ENCODE results near the gene MCTP1.
"Not testable (repeated sequence)": the region's sequence is repeated elsewhere in the genome, so short reads cannot be mapped to it uniquely, and the experiment has no call there.

The MCTP1 gene

DNA sequence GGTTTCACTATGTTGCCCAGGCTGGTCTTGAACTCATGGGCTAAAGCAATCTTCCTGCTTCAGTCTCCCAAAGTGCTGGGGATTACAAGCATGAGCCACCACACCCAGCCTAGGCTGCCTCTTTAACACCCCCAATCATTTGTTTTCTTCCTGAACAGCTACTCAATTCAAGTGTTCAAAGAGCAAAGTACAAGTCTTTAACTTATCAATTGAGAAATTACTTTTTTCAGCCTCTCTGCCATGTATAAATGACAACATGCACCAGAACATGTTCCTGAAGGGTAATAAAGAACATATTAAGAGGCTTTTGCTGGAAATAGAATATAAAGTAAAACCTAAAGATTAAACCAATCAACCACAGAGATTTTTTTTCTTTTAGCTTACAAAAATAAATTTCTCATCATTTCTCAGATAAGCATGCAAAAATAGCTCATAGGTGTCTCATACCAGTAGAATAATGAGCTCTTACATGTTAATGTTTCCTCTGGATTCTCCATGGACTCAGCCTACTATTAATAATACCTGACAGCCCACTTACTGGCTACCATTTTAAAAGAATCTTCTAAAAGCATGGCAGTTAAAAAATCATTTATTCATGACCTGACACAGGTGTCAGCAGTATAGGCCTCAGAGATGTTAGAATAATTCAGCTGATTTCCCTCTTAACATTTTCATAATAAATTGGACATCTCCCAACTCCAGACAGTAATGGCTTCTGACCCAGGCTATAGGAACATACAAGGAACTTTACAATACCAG, 60.0 kb downstream of the MCTP1 start:
- no peak overlapping the region for H3K4me3 ChIP-seq
- TF ChIP-seq Cebpa-rat (IDR thresholded peaks at IDR 0.05), result no peak

GRCh38 chr5:95223566-95224258, 61.2 kb downstream of the MCTP1 start:
- H3K4me3 ChIP-seq, result no peak overlapping the region
- H3K27ac ChIP-seq, result no peak overlapping the region
- no peak for TF ChIP-seq Cebpa-rat (IDR thresholded peaks at IDR 0.05)
- no peaks in the 10 kb centered on the region for H3K4me1 ChIP-seq
- H3K36me3 ChIP-seq, result no peaks in the 10 kb centered on the region
- H3K9ac ChIP-seq, result no peak overlapping the region
- no peak overlapping the region for H3K4me2 ChIP-seq
- no peaks in the 10 kb centered on the region for H3K9me3 ChIP-seq
- no peaks in the 10 kb centered on the region for H4K20me1 ChIP-seq
- H3K27me3 ChIP-seq, result no peaks in the 10 kb centered on the region

More for the DNA sequence above, 60.0 kb downstream of the MCTP1 start:
- no peak overlapping the region for H3K4me2 ChIP-seq
- H4K20me1 ChIP-seq, result no peaks in the 10 kb centered on the region
- no peaks in the 10 kb centered on the region for H3K27me3 ChIP-seq
- H3K36me3 ChIP-seq, result no peaks in the 10 kb centered on the region
- H3K4me1 ChIP-seq, result no peaks in the 10 kb centered on the region
- H3K27ac ChIP-seq, result no peak overlapping the region
- no peak overlapping the region for H3K9ac ChIP-seq
- H3K9me3 ChIP-seq, result no peaks in the 10 kb centered on the region

DNA sequence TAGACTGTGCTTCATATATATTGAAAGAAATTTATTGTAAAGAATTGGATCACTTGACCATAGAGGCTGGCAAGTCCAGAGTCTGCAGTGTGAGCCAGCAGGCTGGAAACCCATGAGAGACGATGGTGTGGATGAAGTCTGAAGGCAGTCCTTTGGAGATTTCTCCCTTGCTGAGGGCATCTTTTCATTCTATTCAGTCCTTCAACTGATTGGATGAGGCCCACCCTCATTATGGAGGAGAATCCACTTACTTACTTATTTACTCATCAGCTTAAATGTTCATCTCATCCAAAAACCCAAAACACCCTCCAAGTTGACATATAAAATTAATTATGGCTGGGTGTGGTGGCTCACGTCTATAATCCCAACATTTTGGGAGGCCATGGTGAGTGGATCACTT, 62.1 kb downstream of the MCTP1 start:
- no peak overlapping the region for H3K9ac ChIP-seq

DNA sequence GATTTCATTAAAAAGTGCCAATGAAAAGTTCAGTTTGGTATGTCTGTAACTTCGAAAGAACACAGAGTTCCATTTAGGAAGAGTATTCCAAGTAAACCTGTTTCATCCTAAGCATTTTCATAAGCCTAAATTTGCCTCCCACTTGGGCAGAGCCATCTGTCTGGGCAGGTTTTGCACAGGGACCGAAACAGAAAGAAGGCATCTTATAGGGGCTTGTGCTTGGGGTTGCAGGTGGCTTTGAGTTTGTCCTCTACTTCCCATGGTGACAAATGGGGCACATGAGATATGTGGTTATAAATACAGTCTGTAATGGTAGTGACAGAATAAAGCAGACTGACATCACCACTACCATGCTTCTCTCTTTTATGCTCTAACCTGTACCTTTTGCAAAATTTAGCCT, 63.7 kb downstream of the MCTP1 start:
- no peak for TF ChIP-seq Cebpa-rat (IDR thresholded peaks at IDR 0.05)
- Histone ChIP-seq H3K4me2 (no peak overlapping the region), H3K4me3 (no peak overlapping the region), H3K9me3 (no peaks in the 10 kb centered on the region), H3K36me3 (no peaks in the 10 kb centered on the region), H3K27ac (no peak overlapping the region), H3K27me3 (no peaks in the 10 kb centered on the region), H4K20me1 (no peaks in the 10 kb centered on the region), H3K9ac (no peak overlapping the region), H3K4me1 (no peaks in the 10 kb centered on the region)

More for the DNA sequence above, 62.1 kb downstream of the MCTP1 start:
- Histone ChIP-seq H4K20me1 (no peaks in the 10 kb centered on the region), H3K4me3 (no peak overlapping the region), H3K9me3 (no peaks in the 10 kb centered on the region), H3K36me3 (no peaks in the 10 kb centered on the region), H3K27ac (no peak overlapping the region), H3K4me2 (no peak overlapping the region), H3K27me3 (no peaks in the 10 kb centered on the region), H3K4me1 (no peaks in the 10 kb centered on the region)
- no peak for TF ChIP-seq Cebpa-rat (IDR thresholded peaks at IDR 0.05)

GRCh38 chr5:95220381-95220780, 64.5 kb downstream of the MCTP1 start:
- Histone ChIP-seq H3K9ac (no peak overlapping the region), H3K4me2 (no peak overlapping the region), H3K9me3 (no peaks in the 10 kb centered on the region), H3K36me3 (no peaks in the 10 kb centered on the region), H3K4me1 (no peaks in the 10 kb centered on the region), H4K20me1 (no peaks in the 10 kb centered on the region), H3K4me3 (no peak overlapping the region), H3K27me3 (no peaks in the 10 kb centered on the region), H3K27ac (no peak overlapping the region)
- TF ChIP-seq Cebpa-rat (IDR thresholded peaks at IDR 0.05), result no peak

GRCh38 chr5:95219411-95219810, 65.5 kb downstream of the MCTP1 start:
- Histone ChIP-seq H3K4me2 (no peak overlapping the region), H3K27ac (no peak overlapping the region), H3K4me3 (no peak overlapping the region), H3K36me3 (no peaks in the 10 kb centered on the region), H3K9ac (no peak overlapping the region), H3K4me1 (no peaks in the 10 kb centered on the region), H3K27me3 (no peaks in the 10 kb centered on the region), H3K9me3 (no peaks in the 10 kb centered on the region), H4K20me1 (no peaks in the 10 kb centered on the region)
- no peak for TF ChIP-seq Cebpa-rat (IDR thresholded peaks at IDR 0.05)

DNA sequence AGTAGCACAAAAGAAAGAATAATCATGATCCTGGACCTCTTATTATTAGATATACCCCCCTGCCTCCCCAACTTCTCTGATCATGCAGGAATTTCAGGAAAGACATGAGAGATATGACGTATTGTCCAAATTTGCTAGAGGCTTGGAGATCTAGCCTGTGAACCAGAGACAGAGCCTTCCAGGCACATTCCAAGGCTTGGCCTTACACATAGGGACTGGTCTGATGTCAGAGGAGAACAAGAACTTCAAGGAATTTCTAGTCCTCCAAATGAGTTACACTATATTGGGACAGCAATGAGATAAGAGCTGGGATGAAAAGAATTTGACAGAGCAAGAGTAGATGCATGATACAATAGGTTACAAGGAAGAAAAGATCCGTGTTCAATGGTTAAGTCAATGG, 67.0 kb downstream of the MCTP1 start:
- no peaks in the 10 kb centered on the region for H3K36me3 ChIP-seq
- no peak overlapping the region for H3K4me3 ChIP-seq
- TF ChIP-seq Cebpa-rat (IDR thresholded peaks at IDR 0.05), result no peak
- H3K27ac ChIP-seq, result no peak overlapping the region
- H3K9me3 ChIP-seq, result no peaks in the 10 kb centered on the region
- no peaks in the 10 kb centered on the region for H3K4me1 ChIP-seq
- no peak overlapping the region for H3K9ac ChIP-seq
- no peak overlapping the region for H3K4me2 ChIP-seq
- no peaks in the 10 kb centered on the region for H3K27me3 ChIP-seq
- no peaks in the 10 kb centered on the region for H4K20me1 ChIP-seq

- Histone ChIP-seq H3K27me3 (no peaks in the 10 kb centered on the region), H3K4me3 (no peak overlapping the region), H3K9ac (no peak overlapping the region), H4K20me1 (no peaks in the 10 kb centered on the region), H3K36me3 (no peaks in the 10 kb centered on the region), H3K4me2 (no peak overlapping the region), H3K4me1 (no peaks in the 10 kb centered on the region), H3K9me3 (no peaks in the 10 kb centered on the region), H3K27ac (no peak overlapping the region)
- TF ChIP-seq Cebpa-rat (IDR thresholded peaks at IDR 0.05), result no peak
These were observed 67.5 kb downstream of the MCTP1 start for GRCh38 chr5:95217351-95217750.

DNA sequence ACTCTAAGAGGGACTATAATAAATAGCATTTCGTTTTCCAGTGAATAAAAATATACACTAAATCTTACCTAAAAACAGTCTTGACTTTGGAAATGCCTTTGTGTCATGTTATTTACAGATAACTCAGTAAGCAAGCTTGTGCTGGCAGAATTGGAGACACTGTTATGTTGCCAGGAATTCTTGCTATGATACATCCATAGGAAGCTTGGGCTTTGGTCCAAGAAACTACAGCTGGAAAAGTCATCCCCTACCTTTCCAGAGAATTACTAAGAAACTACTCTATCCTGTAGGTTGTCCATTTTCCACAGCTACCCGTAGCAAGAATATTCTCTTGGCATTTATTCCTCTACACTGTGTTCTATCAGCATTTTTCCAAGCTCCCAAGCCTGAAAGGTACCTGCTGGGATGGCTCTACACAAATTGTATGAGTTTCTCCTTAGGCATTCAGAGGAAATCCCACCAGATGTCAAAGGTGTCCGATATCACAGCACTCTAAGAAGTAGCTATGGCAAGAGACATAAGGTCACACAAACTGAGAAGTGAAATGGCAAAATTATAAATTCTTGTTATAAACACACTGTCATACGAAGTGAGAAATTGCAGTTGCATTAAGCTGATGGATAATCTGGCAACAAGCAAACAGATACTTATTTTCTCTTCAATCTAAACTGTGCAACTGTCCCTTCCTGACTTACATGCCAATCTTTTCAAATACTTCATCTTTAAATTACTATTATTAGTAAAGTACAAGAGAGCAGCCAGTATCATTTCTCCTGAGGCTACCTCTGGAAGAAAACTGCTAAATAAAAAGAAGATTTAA, 68.5 kb downstream of the MCTP1 start:
- TF ChIP-seq Cebpa-rat (IDR thresholded peaks at IDR 0.05), result no peak
- Histone ChIP-seq H3K27me3 (no peaks in the 10 kb centered on the region), H3K27ac (no peak overlapping the region), H3K9ac (no peak overlapping the region), H3K4me3 (no peak overlapping the region), H3K36me3 (no peaks in the 10 kb centered on the region), H3K4me1 (no peaks in the 10 kb centered on the region), H4K20me1 (no peaks in the 10 kb centered on the region), H3K4me2 (no peak overlapping the region), H3K9me3 (no peaks in the 10 kb centered on the region)

GRCh38 chr5:95207811-95208210, 77.1 kb downstream of the MCTP1 start:
- H3K9me3 ChIP-seq, H3K27ac ChIP-seq, H3K4me1 ChIP-seq, H3K9ac ChIP-seq, H4K20me1 ChIP-seq, H3K27me3 ChIP-seq, H3K4me3 ChIP-seq, H3K4me2 ChIP-seq, H3K36me3 ChIP-seq: not testable (repeated sequence)
